Measurements from ENCODE around the gene AGPAT4. TPM values are rescaled to one million over a fixed set of nuclear protein-coding genes. Genes with fewer than 3 reads are reported as not detected.

The AGPAT4 gene
- polyA plus RNA-seq, 3 donors from 2014 or later, result 14.4 to 16.6 (median 14.8) TPM

DNA sequence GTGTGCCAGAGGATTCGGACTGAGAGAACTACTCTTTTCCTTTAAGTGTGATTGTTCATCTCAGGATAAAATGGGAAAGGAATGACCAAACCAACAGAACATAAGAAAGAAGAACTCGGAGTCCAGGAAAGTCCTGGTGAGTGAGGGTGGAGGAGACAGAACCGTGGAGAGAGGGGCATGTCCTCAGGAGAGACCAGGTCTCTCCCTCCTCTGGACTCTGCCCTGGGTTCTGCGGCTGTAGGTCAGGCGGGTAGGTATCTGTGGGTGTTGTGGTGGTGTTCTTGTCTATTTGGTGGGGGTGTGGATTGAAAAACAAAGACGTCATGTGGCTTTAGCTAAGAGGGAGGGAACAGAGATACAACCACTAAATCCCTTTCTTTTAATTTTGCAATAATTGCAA, 29.1 kb upstream of the AGPAT4 start:
- Mint-ChIP-seq H3K27me3 (ENCODE audit: low read depth in 3 of 3) (peaks cover 0 to 2% (median 2%) of the 10 kb centered on the region in 3 donors), H3K36me3 (no peaks in the 10 kb centered on the region), H3K4me3 (no peak overlapping the region), H3K9me3 (peaks cover 0 to 4% (median 0%) of the 10 kb centered on the region in 6 donors), H3K4me1 (no peaks in the 10 kb centered on the region), H3K27ac (peak overlapping the region in 1 of 6 donors; percentile 32)
- no peak for DNase-seq

- H3K4me3 Mint-ChIP-seq, result no peak overlapping the region
- H3K36me3 Mint-ChIP-seq, result no peaks in the 10 kb centered on the region
- no peak for DNase-seq
- H3K27me3 Mint-ChIP-seq (ENCODE audit: low read depth in 3 of 3), result peaks cover 0 to 2% (median 2%) of the 10 kb centered on the region in 3 donors
- H3K9me3 Mint-ChIP-seq, result peaks cover 0 to 2% (median 0%) of the 10 kb centered on the region in 6 donors
- H3K27ac Mint-ChIP-seq, result no peak overlapping the region
- no peaks in the 10 kb centered on the region for H3K4me1 Mint-ChIP-seq
These were observed 27.5 kb upstream of the AGPAT4 start for GRCh38 chr6:161301338-161301737.

DNA sequence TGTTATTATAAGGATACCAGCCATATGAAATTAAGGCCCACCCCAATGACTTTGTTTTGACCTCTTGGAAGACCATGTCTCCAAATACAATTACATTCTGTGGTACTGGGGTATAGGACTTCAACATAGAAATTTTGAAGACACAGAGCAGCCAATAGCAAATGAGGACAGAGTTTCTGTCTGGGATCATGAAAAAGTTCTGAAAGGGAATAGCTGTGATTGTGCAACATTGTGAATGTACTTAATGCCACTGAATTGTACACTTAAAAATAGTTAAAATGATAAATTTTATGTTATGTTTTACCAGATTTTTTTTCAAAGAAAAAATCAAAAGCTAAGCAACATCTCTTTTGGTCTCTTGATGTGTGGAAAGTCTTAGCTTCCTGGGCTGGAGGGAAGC, 27.0 kb upstream of the AGPAT4 start:
- no peak overlapping the region for H3K4me3 Mint-ChIP-seq
- no peaks in the 10 kb centered on the region for H3K4me1 Mint-ChIP-seq
- DNase-seq, result no peak
- H3K36me3 Mint-ChIP-seq, result no peaks in the 10 kb centered on the region
- H3K9me3 Mint-ChIP-seq, result peaks cover 0 to 2% (median 0%) of the 10 kb centered on the region in 6 donors
- H3K27ac Mint-ChIP-seq, result no peak overlapping the region
- peaks cover 0 to 2% (median 2%) of the 10 kb centered on the region in 3 donors for H3K27me3 Mint-ChIP-seq (ENCODE audit: low read depth in 3 of 3)

DNA sequence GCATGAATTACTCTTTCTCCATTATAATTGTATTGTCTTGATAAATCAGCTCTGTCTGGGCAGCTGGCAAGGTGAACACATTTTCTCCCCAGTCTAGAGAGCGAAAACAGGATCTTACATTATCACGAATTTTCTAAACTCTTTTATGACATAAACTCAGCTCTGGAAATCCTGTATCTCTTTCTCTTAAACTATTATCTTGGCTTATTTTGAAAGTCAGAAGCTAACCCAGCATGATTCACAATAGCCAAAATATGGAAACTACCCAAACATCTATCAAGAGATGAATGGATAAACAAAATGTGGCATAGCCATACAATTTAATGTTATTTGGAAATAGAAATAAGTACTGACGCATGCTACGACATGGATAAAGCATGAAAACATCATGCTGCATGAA, 25.9 kb upstream of the AGPAT4 start:
- H3K27ac Mint-ChIP-seq, result no peak overlapping the region

DNA sequence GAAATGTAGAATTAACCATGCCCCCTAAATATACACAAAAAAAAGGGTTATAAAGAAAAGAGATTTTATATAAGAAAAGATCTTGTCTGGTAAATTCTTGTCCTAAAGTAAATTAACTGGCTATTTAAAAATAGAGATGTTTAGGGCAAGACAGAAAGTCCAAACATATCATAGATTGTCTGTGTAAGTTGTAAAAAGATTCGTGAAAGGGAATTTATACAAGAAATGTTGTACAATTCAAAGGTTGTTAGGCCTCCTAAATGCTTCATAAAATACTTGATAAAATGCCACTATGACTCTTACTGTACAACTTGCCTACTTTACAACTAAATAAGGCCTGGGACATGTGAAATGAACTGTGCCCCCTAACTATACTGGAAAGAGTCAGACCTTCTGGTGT, 21.9 kb upstream of the AGPAT4 start:
- Mint-ChIP-seq H3K9me3 (no peaks in the 10 kb centered on the region), H3K36me3 (no peaks in the 10 kb centered on the region), H3K4me1 (no peaks in the 10 kb centered on the region), H3K27ac (no peak overlapping the region), H3K27me3 (ENCODE audit: low read depth in 3 of 3) (peaks cover 0 to 3% (median 2%) of the 10 kb centered on the region in 3 donors), H3K4me3 (no peak overlapping the region)
- DNase-seq, result no peak

More for the DNA sequence above, 25.9 kb upstream of the AGPAT4 start:
- H3K27me3 Mint-ChIP-seq (ENCODE audit: low read depth in 3 of 3), result peaks cover 2 to 3% (median 2%) of the 10 kb centered on the region in 3 donors
- H3K36me3 Mint-ChIP-seq, result no peaks in the 10 kb centered on the region
- peaks cover 0 to 2% (median 0%) of the 10 kb centered on the region in 6 donors for H3K9me3 Mint-ChIP-seq
- H3K4me1 Mint-ChIP-seq, result no peaks in the 10 kb centered on the region
- DNase-seq, result no peak
- H3K4me3 Mint-ChIP-seq, result no peak overlapping the region

DNA sequence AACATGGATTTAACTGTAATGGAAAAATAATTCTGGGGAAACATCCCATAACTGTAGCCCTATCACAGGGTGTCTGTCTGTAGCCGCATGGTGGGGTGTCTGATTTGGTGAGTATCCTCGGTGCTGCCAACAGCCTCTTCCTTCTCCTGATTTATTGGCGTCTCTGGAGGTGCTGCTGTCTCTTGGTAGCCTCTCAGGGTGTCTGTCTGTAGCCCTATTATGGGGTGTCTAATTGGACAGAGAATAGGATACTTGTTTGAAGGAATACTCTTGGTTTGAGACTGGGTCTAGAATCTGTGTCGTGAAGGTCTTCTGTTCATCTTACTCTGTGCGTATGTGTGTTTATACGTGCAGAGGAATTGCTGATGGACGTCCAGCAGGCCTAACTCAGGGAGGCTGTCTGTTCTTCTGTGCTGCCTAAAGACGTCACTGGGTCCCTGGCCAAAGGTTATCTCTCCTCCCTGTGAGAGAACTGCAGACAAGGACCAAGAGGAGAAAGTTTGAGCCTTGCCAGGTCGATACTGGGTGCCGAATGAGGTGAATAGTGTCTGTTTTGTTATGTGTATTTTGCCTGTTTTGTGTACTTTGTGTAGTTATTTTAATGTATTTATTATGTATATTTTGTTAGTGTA, 18.9 kb upstream of the AGPAT4 start:
- Mint-ChIP-seq H3K27me3 (ENCODE audit: low read depth in 3 of 3) (peaks cover 0 to 4% (median 3%) of the 10 kb centered on the region in 3 donors), H3K4me1 (no peaks in the 10 kb centered on the region), H3K9me3 (no peaks in the 10 kb centered on the region), H3K36me3 (no peaks in the 10 kb centered on the region), H3K4me3 (no peak overlapping the region), H3K27ac (no peak overlapping the region)
- no peak for DNase-seq

DNA sequence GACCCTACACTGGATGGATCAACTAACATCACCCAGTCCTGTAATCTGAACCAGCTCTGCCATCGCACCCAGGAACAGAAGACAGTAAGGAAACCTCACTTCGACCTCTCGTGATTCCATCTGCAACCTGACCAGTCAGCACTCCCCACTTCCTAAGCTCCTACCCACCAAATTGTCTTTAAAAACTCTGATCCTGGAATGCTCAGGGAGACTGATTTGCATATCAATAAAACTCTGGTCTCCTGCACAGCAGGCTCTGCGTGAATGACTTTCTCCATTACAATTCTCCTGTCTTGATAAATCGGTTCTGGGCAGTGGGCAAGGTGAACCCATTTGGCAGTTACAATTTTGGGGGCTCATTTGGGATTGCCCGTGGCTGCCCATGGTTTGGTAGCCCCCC, 18.3 kb upstream of the AGPAT4 start:
- Mint-ChIP-seq H3K4me3 (no peak overlapping the region), H3K9me3 (no peaks in the 10 kb centered on the region), H3K36me3 (no peaks in the 10 kb centered on the region), H3K27ac (no peak overlapping the region), H3K27me3 (ENCODE audit: low read depth in 3 of 3) (peaks cover 0 to 8% (median 3%) of the 10 kb centered on the region in 3 donors), H3K4me1 (no peaks in the 10 kb centered on the region)
- no peak for DNase-seq

- H3K27me3 Mint-ChIP-seq (ENCODE audit: low read depth in 3 of 3), result peaks cover 2 to 8% (median 5%) of the 10 kb centered on the region in 3 donors
- H3K4me3 Mint-ChIP-seq, result no peak overlapping the region
- no peaks in the 10 kb centered on the region for H3K36me3 Mint-ChIP-seq
- no peaks in the 10 kb centered on the region for H3K9me3 Mint-ChIP-seq
- H3K27ac Mint-ChIP-seq, result no peak overlapping the region
- DNase-seq, result no peak
- no peaks in the 10 kb centered on the region for H3K4me1 Mint-ChIP-seq
These were observed 16.9 kb upstream of the AGPAT4 start for GRCh38 chr6:161290751-161291150.

DNA sequence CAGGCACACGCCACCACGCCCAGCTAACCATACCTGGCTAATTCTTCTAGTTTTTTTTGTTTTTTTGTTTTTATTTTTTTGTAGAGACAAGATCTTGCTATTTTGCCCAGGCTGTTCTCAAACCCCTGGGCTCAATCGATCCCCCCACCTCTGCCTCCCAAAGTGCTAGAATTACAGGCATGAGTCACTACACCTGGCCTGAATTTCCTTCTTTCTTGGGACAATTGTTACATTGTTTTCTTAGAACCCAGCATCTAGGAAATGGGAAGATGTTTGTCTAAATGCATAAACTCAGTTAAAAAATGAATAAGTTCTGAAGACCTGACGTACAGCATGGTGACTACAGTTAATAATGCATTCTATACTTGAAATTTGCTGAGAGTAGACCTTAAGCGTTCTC, 10.8 kb upstream of the AGPAT4 start:
- peaks cover 7 to 11% (median 9%) of the 10 kb centered on the region in 3 donors for H3K27me3 Mint-ChIP-seq (ENCODE audit: low read depth in 3 of 3)
- no peak overlapping the region for H3K27ac Mint-ChIP-seq
- H3K9me3 Mint-ChIP-seq, result peaks cover 0 to 10% (median 3%) of the 10 kb centered on the region in 6 donors
- peaks cover 0 to 4% (median 4%) of the 10 kb centered on the region in 3 donors for H3K36me3 Mint-ChIP-seq
- no peak for DNase-seq
- H3K4me1 Mint-ChIP-seq, result no peaks in the 10 kb centered on the region
- no peak overlapping the region for H3K4me3 Mint-ChIP-seq

GRCh38 chr6:161281092-161281491, 7.2 kb upstream of the AGPAT4 start:
- Mint-ChIP-seq H3K27me3 (ENCODE audit: low read depth in 3 of 3) (peaks cover 2 to 11% (median 4%) of the 10 kb centered on the region in 3 donors), H3K27ac (peak overlapping the region in 1 of 6 donors; percentile 16)

DNA sequence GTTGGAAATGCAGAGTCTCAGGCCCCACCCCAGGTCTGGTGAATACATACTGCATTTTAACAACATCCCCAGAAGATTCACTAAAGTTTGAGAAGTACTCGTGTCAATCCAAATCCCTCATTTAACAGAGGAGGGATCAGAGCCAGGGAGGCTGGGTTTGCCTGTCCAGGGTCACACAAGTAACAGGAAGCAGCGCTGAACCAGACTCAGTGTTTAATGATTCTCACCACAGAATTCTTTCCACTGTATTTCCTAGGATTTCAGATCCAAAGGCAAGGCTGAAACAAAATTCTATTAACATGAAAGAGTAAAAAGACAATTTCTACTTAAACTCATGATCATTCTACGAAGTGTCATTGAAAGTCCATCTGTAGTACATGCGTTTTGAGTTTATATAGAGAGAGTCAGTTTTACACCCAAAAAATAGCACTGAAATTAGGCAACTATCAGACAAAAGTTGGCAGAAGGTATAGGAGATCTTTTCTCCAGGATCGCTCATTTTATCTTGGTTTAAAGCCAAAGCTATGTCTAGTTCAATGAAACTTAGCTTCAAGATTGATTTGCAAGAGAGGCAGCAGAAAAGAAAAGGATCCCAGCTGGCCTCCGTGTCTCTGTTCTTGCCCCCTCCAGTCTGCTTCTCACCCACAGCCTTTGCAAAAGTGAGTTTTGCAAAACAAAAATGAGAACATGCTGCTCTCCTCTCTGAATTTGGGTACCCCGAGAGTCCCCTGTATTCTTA, 6.0 kb upstream of the AGPAT4 start:
- no peak for DNase-seq
- Mint-ChIP-seq H3K27ac (no peak overlapping the region), H3K9me3 (peaks cover 0 to 10% (median 3%) of the 10 kb centered on the region in 6 donors), H3K4me1 (peaks cover 2 to 5% of the 10 kb centered on the region in 2 donors), H3K27me3 (ENCODE audit: low read depth in 3 of 3) (peaks cover 2 to 11% (median 4%) of the 10 kb centered on the region in 3 donors), H3K36me3 (peaks cover 0 to 4% (median 4%) of the 10 kb centered on the region in 3 donors), H3K4me3 (no peak overlapping the region)

More at GRCh38 chr6:161281092-161281491, 7.2 kb upstream of the AGPAT4 start:
- no peak overlapping the region for H3K4me3 Mint-ChIP-seq
- H3K4me1 Mint-ChIP-seq, result no peaks in the 10 kb centered on the region
- peaks cover 0 to 10% (median 3%) of the 10 kb centered on the region in 6 donors for H3K9me3 Mint-ChIP-seq
- no peak for DNase-seq
- peaks cover 0 to 4% (median 4%) of the 10 kb centered on the region in 3 donors for H3K36me3 Mint-ChIP-seq

DNA sequence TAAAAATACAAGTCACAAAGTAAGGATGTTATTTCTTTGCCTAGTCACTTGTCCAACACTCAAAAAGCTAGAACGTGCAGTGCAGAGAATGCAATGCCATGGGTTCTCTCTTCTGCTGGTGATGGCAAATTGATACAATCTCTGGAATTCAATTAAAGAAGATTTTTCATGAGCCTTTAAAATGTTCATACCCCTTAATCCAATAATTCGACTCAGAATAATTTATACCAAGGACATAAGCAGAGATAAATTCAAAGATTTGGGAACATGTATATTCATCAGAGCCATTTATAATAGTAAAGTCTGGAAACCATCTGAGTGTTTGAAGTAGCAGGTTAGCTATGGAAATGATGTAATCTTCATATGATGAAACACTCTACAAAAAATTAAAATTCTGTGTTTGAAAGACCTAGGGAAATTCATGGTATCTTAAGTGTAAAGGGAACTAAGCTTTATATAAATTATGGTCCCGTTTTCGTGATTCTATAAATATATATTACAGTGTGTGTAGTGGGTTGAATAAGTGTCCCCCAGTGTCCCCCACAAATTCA, 2.8 kb upstream of the AGPAT4 start:
- H3K27ac Mint-ChIP-seq, result peak overlapping the region in 3 of 6 donors; percentile 4 to 32 (median 19)
- H3K36me3 Mint-ChIP-seq, result peaks cover 0 to 4% (median 4%) of the 10 kb centered on the region in 3 donors
- H3K4me3 Mint-ChIP-seq, result no peak overlapping the region
- H3K9me3 Mint-ChIP-seq, result peaks cover 0 to 10% (median 3%) of the 10 kb centered on the region in 6 donors
- peaks cover 7 to 20% (median 15%) of the 10 kb centered on the region in 3 donors for H3K27me3 Mint-ChIP-seq (ENCODE audit: low read depth in 3 of 3)
- DNase-seq, result no peak
- peaks cover 22 to 30% of the 10 kb centered on the region in 2 donors for H3K4me1 Mint-ChIP-seq

DNA sequence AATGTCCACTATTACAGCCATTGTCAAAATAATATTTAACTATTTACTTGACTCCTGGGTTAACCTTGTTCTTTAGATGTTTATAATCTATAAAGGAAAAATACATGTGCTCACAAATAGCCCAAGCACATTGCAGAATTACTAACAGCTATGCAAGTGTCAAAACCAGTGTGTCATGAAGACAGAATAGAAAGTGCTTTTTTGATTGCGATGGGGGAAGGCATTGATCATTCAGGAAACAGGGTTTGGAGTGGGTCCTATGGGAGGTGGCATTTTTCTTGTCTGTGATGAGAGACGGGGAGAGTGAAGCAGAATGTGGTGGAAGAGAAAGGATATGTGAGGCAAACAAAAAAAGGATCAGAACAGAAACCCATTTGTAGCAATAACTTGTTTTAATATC, 1.0 kb upstream of the AGPAT4 start:
- Mint-ChIP-seq H3K36me3 (peaks cover 6 to 9% (median 8%) of the 10 kb centered on the region in 3 donors), H3K27me3 (ENCODE audit: low read depth in 3 of 3) (peaks cover 5 to 14% (median 14%) of the 10 kb centered on the region in 3 donors), H3K4me1 (peaks cover 28 to 41% of the 10 kb centered on the region in 2 donors), H3K27ac (peak overlapping the region; percentile 62 to 98 (median 95)), H3K9me3 (no peaks in the 10 kb centered on the region), H3K4me3 (peak overlapping the region; percentile 42 to 93 (median 90))
- peak; percentile 18 to 43 (median 39) for DNase-seq

DNA sequence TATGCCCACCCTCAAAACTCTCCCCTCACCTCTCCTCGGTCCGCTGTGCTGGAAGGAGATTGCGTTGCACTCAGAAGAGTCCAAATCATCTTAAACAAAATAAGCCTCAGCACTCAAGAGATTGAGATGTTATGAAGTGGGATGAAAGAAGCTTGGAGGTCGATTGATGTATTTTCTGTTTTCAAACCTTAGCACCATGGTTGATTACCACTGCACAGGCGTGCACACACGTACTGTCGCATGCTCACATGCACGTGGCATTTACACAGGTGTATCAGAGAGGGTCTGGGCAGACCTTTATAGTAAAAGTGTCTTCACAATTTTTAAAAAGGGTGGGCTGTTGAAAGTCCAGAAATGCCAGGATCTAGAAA, 612 bp upstream of the AGPAT4 start:
- peaks cover 5 to 14% (median 14%) of the 10 kb centered on the region in 3 donors for H3K27me3 Mint-ChIP-seq (ENCODE audit: low read depth in 3 of 3)
- peak overlapping the region; percentile 85 to 93 (median 90) for H3K4me3 Mint-ChIP-seq
- H3K36me3 Mint-ChIP-seq, result peaks cover 9 to 13% (median 13%) of the 10 kb centered on the region in 3 donors
- H3K27ac Mint-ChIP-seq, result peak overlapping the region; percentile 94 to 98 (median 95)
- no peak for DNase-seq
- no peaks in the 10 kb centered on the region for H3K9me3 Mint-ChIP-seq
- H3K4me1 Mint-ChIP-seq, result peaks cover 30 to 45% of the 10 kb centered on the region in 2 donors

All from immature natural killer cell (primary cell).